Neural progenitor cell (in vitro differentiated cells): ENCODE data around the gene GRP. TPM values are rescaled to one million over a fixed set of nuclear protein-coding genes. Genes with fewer than 3 reads are reported as not detected.

ENCODE experiments used
- DNase-seq: peaks from one replicate; pipeline ENCODE4 v3.0.0-alpha.2; 2016; ENCODE audit warnings: low spot score
- H2AFZ ChIP-seq: fragments of 200-600 bp; sonication (generic); replicated peaks from 2 replicates; pipeline ENCODE4 v1.6.1; 2016; ENCODE audit warnings: antibody characterized with exemption
- H3F3A ChIP-seq: fragments of 200-600 bp; sonication (generic); 2 replicates; pipeline ENCODE4 v1.6.1; 2016; ENCODE audit warnings: antibody characterized with exemption, low read depth
- H3K27ac ChIP-seq: fragments of 200-600 bp; sonication (generic); 2 replicates; pipeline ENCODE4 v1.5.1; 2016; ENCODE audit warnings: mild to moderate bottlenecking
- H3K27me3 ChIP-seq: fragments of 200-600 bp; sonication (generic); 2 replicates; pipeline ENCODE4 v1.6.1; 2016; ENCODE audit warnings: mild to moderate bottlenecking, moderate library complexity
- H3K36me3 ChIP-seq: fragments of 200-600 bp; sonication (generic); 2 replicates; pipeline ENCODE4 v1.5.1; 2016
- H3K4me1 ChIP-seq: fragments of 200-600 bp; sonication (generic); 2 replicates; pipeline ENCODE4 v1.6.1; 2016; ENCODE audit warnings: mixed run types
- H3K4me2 ChIP-seq: fragments of 200-600 bp; sonication (generic); 2 replicates; pipeline ENCODE4 v1.6.1; 2016
- H3K4me3 ChIP-seq: fragments of 200-600 bp; sonication (generic); 2 replicates; pipeline ENCODE4 v1.5.1; 2016
- H3K79me2 ChIP-seq: fragments of 200-600 bp; sonication (generic); 2 replicates; pipeline ENCODE4 v1.6.1; 2016; ENCODE audit warnings: low read depth
- H3K9ac ChIP-seq: fragments of 200-600 bp; sonication (generic); 2 replicates; pipeline ENCODE4 v1.6.1; 2016
- H3K9me3 ChIP-seq: fragments of 200-600 bp; sonication (generic); 2 replicates; pipeline ENCODE4 v1.5.1; 2016; ENCODE audit warnings: low read depth
- H4K20me1 ChIP-seq: fragments of 200-600 bp; sonication (generic); 2 replicates; pipeline ENCODE4 v1.6.1; 2016; ENCODE audit warnings: low read depth
- H3K27ac Mint-ChIP-seq: 3 replicates; pipeline ENCODE4 v1.8.0; 2021; ENCODE audit warnings: mixed read lengths
- H3K27me3 Mint-ChIP-seq: 2 replicates; pipeline ENCODE4 v1.8.0; 2022; ENCODE audit warnings: low read depth, mild to moderate bottlenecking, inconsistent platforms, moderate library complexity, mixed read lengths; ENCODE audit not compliant: insufficient read depth
- H3K36me3 Mint-ChIP-seq: 3 replicates; pipeline ENCODE4 v1.8.0; 2021; ENCODE audit warnings: mixed read lengths
- H3K4me1 Mint-ChIP-seq: 3 replicates; pipeline ENCODE4 v1.8.0; 2021; ENCODE audit warnings: mixed read lengths
- H3K4me3 Mint-ChIP-seq: 3 replicates; pipeline ENCODE4 v1.8.0; 2021; ENCODE audit warnings: mild to moderate bottlenecking, moderate library complexity, mixed read lengths
- H3K9me3 Mint-ChIP-seq: 3 replicates; pipeline ENCODE4 v1.8.0; 2020; ENCODE audit warnings: mixed read lengths
- EZH2 ChIP-seq: fragments of 200-600 bp; sonication (generic); IDR thresholded peaks from 2 replicates; pipeline ENCODE4 v1.6.1; 2017; ENCODE audit warnings: antibody characterized with exemption, mild to moderate bottlenecking, moderate library complexity
- EZH2phosphoT487 ChIP-seq: fragments of 200-600 bp; sonication (generic); IDR thresholded peaks from 2 replicates; pipeline ENCODE4 v1.6.1; 2017; ENCODE audit warnings: antibody characterized with exemption
- total RNA-seq: library from RNA; depleted of rRNA; stranded (reverse); fragments of >200 nt; gene quantifications from 2 replicates; pipeline ENCODE4 v1.2.3, GENCODE V29; 2015; ENCODE audit warnings: low replicate concordance
- TF ChIP-seq, protein P1 (sequence below): fragments of 200-600 bp; sonication (generic); IDR thresholded peaks from 2 replicates; pipeline ENCODE4 v1.5.1; 2017; ENCODE audit warnings: antibody characterized with exemption, mild to moderate bottlenecking

Gene GRP
- total RNA-seq, 1 donor from 2014 or later, result not detected

GRCh38 chr18:59196161-59196725 lies 23.7 kb upstream of the GRP start:
- H3K27ac ChIP-seq, result no peak overlapping the region
- no peak overlapping the region for H3K4me3 ChIP-seq
- H3K4me2 ChIP-seq, result no peak overlapping the region
- DNase-seq, result no peak
- no peak for TF ChIP-seq EZH2phosphoT487
- TF ChIP-seq EZH2, result no peak
- TF ChIP-seq, protein P1, sequence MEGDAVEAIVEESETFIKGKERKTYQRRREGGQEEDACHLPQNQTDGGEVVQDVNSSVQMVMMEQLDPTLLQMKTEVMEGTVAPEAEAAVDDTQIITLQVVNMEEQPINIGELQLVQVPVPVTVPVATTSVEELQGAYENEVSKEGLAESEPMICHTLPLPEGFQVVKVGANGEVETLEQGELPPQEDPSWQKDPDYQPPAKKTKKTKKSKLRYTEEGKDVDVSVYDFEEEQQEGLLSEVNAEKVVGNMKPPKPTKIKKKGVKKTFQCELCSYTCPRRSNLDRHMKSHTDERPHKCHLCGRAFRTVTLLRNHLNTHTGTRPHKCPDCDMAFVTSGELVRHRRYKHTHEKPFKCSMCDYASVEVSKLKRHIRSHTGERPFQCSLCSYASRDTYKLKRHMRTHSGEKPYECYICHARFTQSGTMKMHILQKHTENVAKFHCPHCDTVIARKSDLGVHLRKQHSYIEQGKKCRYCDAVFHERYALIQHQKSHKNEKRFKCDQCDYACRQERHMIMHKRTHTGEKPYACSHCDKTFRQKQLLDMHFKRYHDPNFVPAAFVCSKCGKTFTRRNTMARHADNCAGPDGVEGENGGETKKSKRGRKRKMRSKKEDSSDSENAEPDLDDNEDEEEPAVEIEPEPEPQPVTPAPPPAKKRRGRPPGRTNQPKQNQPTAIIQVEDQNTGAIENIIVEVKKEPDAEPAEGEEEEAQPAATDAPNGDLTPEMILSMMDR, result no peak
- H3K27me3 ChIP-seq, result no peaks in the 10 kb centered on the region
- Mint-ChIP-seq H3K4me3 (no peak overlapping the region), H3K36me3 (no peaks in the 10 kb centered on the region), H3K27ac (no peak overlapping the region), H3K4me1 (no peaks in the 10 kb centered on the region), H3K9me3 (no peaks in the 10 kb centered on the region), H3K27me3 (peaks cover 8% of the 10 kb centered on the region)
- no peaks in the 10 kb centered on the region for H3K79me2 ChIP-seq
- H3F3A ChIP-seq, result no peaks in the 10 kb centered on the region
- no peaks in the 10 kb centered on the region for H3K9me3 ChIP-seq
- H2AFZ ChIP-seq, result no peak overlapping the region
- H3K9ac ChIP-seq, result no peak overlapping the region
- H3K4me1 ChIP-seq, result no peaks in the 10 kb centered on the region
- no peaks in the 10 kb centered on the region for H4K20me1 ChIP-seq
- no peaks in the 10 kb centered on the region for H3K36me3 ChIP-seq

- no peaks in the 10 kb centered on the region for H3K27me3 ChIP-seq
- no peak overlapping the region for H3K4me3 ChIP-seq
- H3K79me2 ChIP-seq, result no peaks in the 10 kb centered on the region
- no peaks in the 10 kb centered on the region for H4K20me1 ChIP-seq
- Mint-ChIP-seq H3K27ac (no peak overlapping the region), H3K36me3 (no peaks in the 10 kb centered on the region), H3K27me3 (peaks cover 10% of the 10 kb centered on the region), H3K4me3 (no peak overlapping the region), H3K9me3 (no peaks in the 10 kb centered on the region), H3K4me1 (no peaks in the 10 kb centered on the region)
- H3K36me3 ChIP-seq, result no peaks in the 10 kb centered on the region
- DNase-seq, result no peak
- TF ChIP-seq, protein P1, result no peak
- no peak for TF ChIP-seq EZH2
- no peak for TF ChIP-seq EZH2phosphoT487
- H3F3A ChIP-seq, result no peaks in the 10 kb centered on the region
- H3K9me3 ChIP-seq, result no peaks in the 10 kb centered on the region
- H3K27ac ChIP-seq, result no peak overlapping the region
- no peak overlapping the region for H3K9ac ChIP-seq
- H3K4me2 ChIP-seq, result no peak overlapping the region
- H3K4me1 ChIP-seq, result no peaks in the 10 kb centered on the region
- no peak overlapping the region for H2AFZ ChIP-seq
Measured at GRCh38 chr18:59197636-59198035, 22.3 kb upstream of the GRP start.

DNA sequence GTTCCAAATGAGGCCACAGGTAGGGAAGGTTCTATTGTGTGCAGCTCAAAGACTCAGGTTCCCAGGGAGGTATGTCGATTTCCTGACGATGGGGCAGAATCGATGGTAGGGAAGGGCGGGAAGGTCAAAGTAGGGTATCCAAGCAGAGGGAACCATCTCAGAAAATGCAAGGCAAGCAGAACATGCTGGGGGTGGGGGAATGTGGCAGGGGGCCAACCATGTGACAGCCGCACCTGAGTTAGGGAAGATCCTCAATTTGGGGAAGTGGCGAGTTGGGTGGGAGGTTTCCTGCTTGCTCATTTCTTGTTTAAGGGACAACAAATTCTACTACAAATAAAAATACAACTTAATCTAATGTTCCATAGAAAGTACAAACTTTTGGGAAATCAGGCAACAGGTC lies 21.7 kb upstream of the GRP start:
- no peak overlapping the region for H2AFZ ChIP-seq
- TF ChIP-seq, protein P1, result no peak
- TF ChIP-seq EZH2phosphoT487 (no peak), EZH2 (no peak)
- H3K9ac ChIP-seq, result no peak overlapping the region
- H3K4me2 ChIP-seq, result no peak overlapping the region
- no peaks in the 10 kb centered on the region for H4K20me1 ChIP-seq
- no peaks in the 10 kb centered on the region for H3F3A ChIP-seq
- Mint-ChIP-seq H3K4me1 (no peaks in the 10 kb centered on the region), H3K4me3 (no peak overlapping the region), H3K27ac (no peak overlapping the region), H3K9me3 (no peaks in the 10 kb centered on the region), H3K36me3 (no peaks in the 10 kb centered on the region), H3K27me3 (peaks cover 12% of the 10 kb centered on the region)
- H3K27ac ChIP-seq, result no peak overlapping the region
- no peaks in the 10 kb centered on the region for H3K79me2 ChIP-seq
- no peaks in the 10 kb centered on the region for H3K4me1 ChIP-seq
- no peaks in the 10 kb centered on the region for H3K36me3 ChIP-seq
- no peak for DNase-seq
- no peak overlapping the region for H3K4me3 ChIP-seq
- H3K27me3 ChIP-seq, result no peaks in the 10 kb centered on the region
- H3K9me3 ChIP-seq, result no peaks in the 10 kb centered on the region
